Esophagus (tissue), 2 donors: Measurements from ENCODE around the gene NLGN4Y. TPM values are rescaled to one million over a fixed set of nuclear protein-coding genes. Genes with fewer than 3 reads are reported as not detected.

ENCODE experiments used
- H3K27ac ChIP-seq, 2 donors: one replicate each; pipeline ENCODE4 v1.5.1; 2013; ENCODE audit warnings: low read depth in 2 of 2, mild to moderate bottlenecking in 2 of 2, inconsistent platforms in 1 of 2, low read length in 1 of 2, moderate library complexity in 1 of 2
- H3K27me3 ChIP-seq, 2 donors: one replicate each; pipeline ENCODE4 v1.6.1; 2013; ENCODE audit warnings: low read length in 2 of 2, control low read depth in 1 of 2, mild to moderate bottlenecking in 1 of 2; ENCODE audit not compliant: insufficient read depth in 2 of 2, control insufficient read depth in 1 of 2
- H3K36me3 ChIP-seq, 2 donors: one replicate each; pipeline ENCODE4 v1.6.1; 2013; ENCODE audit warnings: low read length in 1 of 2; ENCODE audit not compliant: control insufficient read depth in 2 of 2, insufficient read depth in 2 of 2
- H3K4me1 ChIP-seq, 2 donors: one replicate each; pipeline ENCODE4 v1.6.1; 2013; ENCODE audit warnings: low read length in 1 of 2; ENCODE audit not compliant: control insufficient read depth in 2 of 2, insufficient read depth in 2 of 2
- H3K4me3 ChIP-seq, 2 donors: one replicate each; pipeline ENCODE4 v1.5.1; 2013; ENCODE audit warnings: low read length in 2 of 2, mild to moderate bottlenecking in 2 of 2, low read depth in 1 of 2, moderate library complexity in 1 of 2
- H3K9me3 ChIP-seq, 2 donors: one replicate each; pipeline ENCODE4 v1.6.1; 2013; ENCODE audit warnings: mild to moderate bottlenecking in 2 of 2, low read depth in 1 of 2, low read length in 1 of 2, moderate library complexity in 1 of 2; ENCODE audit not compliant: control insufficient read depth in 2 of 2, insufficient read depth in 1 of 2
- WGBS, 2 donors: extraction: QIAGEN DNeasy Blood & Tissue Kit; methylation state at CpG; one replicate each; pipeline ENCODE4 v1.1.7; 2013; 5-methylcytosine and 5-hydroxymethylcytosine counted together
- polyA plus RNA-seq, 2 donors: library from polyadenylated mRNA; stranded (reverse); fragments of 200-250 nt; gene quantifications; one replicate each; pipeline ENCODE4 v1.2.3, GENCODE V29; 2013
- donor health status: healthy with polysubstance abuse.
- donor health status: Bipolar disorder and iron deficiency.

The NLGN4Y gene
- polyA plus RNA-seq, 2 donors: 1.0 TPM; not detected in 1

- Histone ChIP-seq H3K36me3 (no peaks in the 10 kb centered on the region), H3K27ac (no peak overlapping the region), H3K4me1 (no peaks in the 10 kb centered on the region), H3K4me3 (no peak overlapping the region), H3K9me3 (no peaks in the 10 kb centered on the region), H3K27me3 (no peaks in the 10 kb centered on the region)
These were observed 12.4 kb downstream of the NLGN4Y start for GRCh38 chrY:14536703-14537102.

- Histone ChIP-seq H3K4me1 (no peaks in the 10 kb centered on the region), H3K9me3 (no peaks in the 10 kb centered on the region), H3K4me3 (no peak overlapping the region), H3K27me3 (no peaks in the 10 kb centered on the region), H3K27ac (no peak overlapping the region), H3K36me3 (no peaks in the 10 kb centered on the region)
- 86 to 94% methylated on average over 2 to 5 of the region's 5 CpGs for WGBS, 2 donors
These were observed 19.2 kb downstream of the NLGN4Y start for GRCh38 chrY:14543506-14543905.

GRCh38 chrY:14581294-14581693 is 57.0 kb downstream of the NLGN4Y start:
- no peaks in the 10 kb centered on the region for H3K36me3 ChIP-seq
- H3K9me3 ChIP-seq: no peaks in the 10 kb centered on the region
- no peaks in the 10 kb centered on the region for H3K4me1 ChIP-seq
- H3K27me3 ChIP-seq: no peaks in the 10 kb centered on the region
- no peak overlapping the region for H3K4me3 ChIP-seq
- 92% methylated on average over 3 of the region's 3 CpGs; no CpG with 5 or more reads in 1 of the 2 donors for WGBS, 2 donors
- no peak overlapping the region for H3K27ac ChIP-seq

GRCh38 chrY:14586725-14587124 is 62.4 kb downstream of the NLGN4Y start:
- no peaks in the 10 kb centered on the region for H3K36me3 ChIP-seq
- H3K4me1 ChIP-seq: no peaks in the 10 kb centered on the region
- 57 to 75% methylated on average over 3 to 4 of the region's 4 CpGs for whole genome bisulfite sequencing, 2 donors
- H3K27ac ChIP-seq: no peak overlapping the region
- no peaks in the 10 kb centered on the region for H3K9me3 ChIP-seq
- H3K27me3 ChIP-seq: no peaks in the 10 kb centered on the region
- H3K4me3 ChIP-seq: no peak overlapping the region

- 88 to 92% methylated on average over 3 to 11 of the region's 11 CpGs for WGBS, 2 donors
- no peaks in the 10 kb centered on the region for H3K27me3 ChIP-seq
- no peaks in the 10 kb centered on the region for H3K4me1 ChIP-seq
- H3K9me3 ChIP-seq: no peaks in the 10 kb centered on the region
- H3K36me3 ChIP-seq: no peaks in the 10 kb centered on the region
- H3K4me3 ChIP-seq: no peak overlapping the region
- no peak overlapping the region for H3K27ac ChIP-seq
These were observed 77.0 kb downstream of the NLGN4Y start for GRCh38 chrY:14601372-14601771.

- H3K27ac ChIP-seq: no peak overlapping the region
- H3K4me3 ChIP-seq: no peak overlapping the region
- 83% methylated on average over 1 of the region's 1 CpG; no CpG with 5 or more reads in 1 of the 2 donors for WGBS, 2 donors
- no peaks in the 10 kb centered on the region for H3K27me3 ChIP-seq
- no peaks in the 10 kb centered on the region for H3K9me3 ChIP-seq
- no peaks in the 10 kb centered on the region for H3K4me1 ChIP-seq
- no peaks in the 10 kb centered on the region for H3K36me3 ChIP-seq
These were observed 93.3 kb downstream of the NLGN4Y start for GRCh38 chrY:14617625-14618024.

GRCh38 chrY:14618513-14618912 is 94.2 kb downstream of the NLGN4Y start:
- Histone ChIP-seq H3K27me3 (no peaks in the 10 kb centered on the region), H3K9me3 (no peaks in the 10 kb centered on the region), H3K36me3 (no peaks in the 10 kb centered on the region), H3K27ac (no peak overlapping the region), H3K4me1 (no peaks in the 10 kb centered on the region), H3K4me3 (no peak overlapping the region)
- 96 to 100% methylated on average over 2 of the region's 2 CpGs for WGBS, 2 donors

GRCh38 chrY:14628208-14628607 is 103.9 kb downstream of the NLGN4Y start:
- H3K9me3 ChIP-seq: no peaks in the 10 kb centered on the region
- no peaks in the 10 kb centered on the region for H3K4me1 ChIP-seq
- 56 to 82% methylated on average over 4 to 6 of the region's 6 CpGs for WGBS, 2 donors
- H3K27me3 ChIP-seq: no peaks in the 10 kb centered on the region
- no peaks in the 10 kb centered on the region for H3K36me3 ChIP-seq
- no peak overlapping the region for H3K27ac ChIP-seq
- H3K4me3 ChIP-seq: no peak overlapping the region

GRCh38 chrY:14631676-14632075 is 107.3 kb downstream of the NLGN4Y start:
- Histone ChIP-seq H3K27ac (no peak overlapping the region), H3K4me3 (no peak overlapping the region), H3K9me3 (no peaks in the 10 kb centered on the region), H3K36me3 (no peaks in the 10 kb centered on the region), H3K27me3 (no peaks in the 10 kb centered on the region), H3K4me1 (no peaks in the 10 kb centered on the region)
- 52% methylated on average over 1 of the region's 1 CpG; no CpG with 5 or more reads in 1 of the 2 donors for WGBS, 2 donors

- no peaks in the 10 kb centered on the region for H3K4me1 ChIP-seq
- no peaks in the 10 kb centered on the region for H3K27me3 ChIP-seq
- WGBS, 2 donors: 75 to 79% methylated on average over 2 of the region's 2 CpGs
- H3K9me3 ChIP-seq: no peaks in the 10 kb centered on the region
- no peaks in the 10 kb centered on the region for H3K36me3 ChIP-seq
- no peak overlapping the region for H3K4me3 ChIP-seq
- no peak overlapping the region for H3K27ac ChIP-seq
These were observed 109.4 kb downstream of the NLGN4Y start for GRCh38 chrY:14633718-14634117.
